RWPE1 (cell line): ENCODE data around the gene SH3BGRL.

Source experiments
- CTCF ChIA-PET: fragments of 350-600 bp; sonication (Branson Sonifier 250); formaldehyde crosslinking; extraction: SDS; loops from one replicate; lab custom pipeline; 2021; lab: Yijun Ruan, JAX
- POLR2A ChIA-PET: fragments of 400-600 bp; formaldehyde crosslinking; extraction: SDS; loops from one replicate; lab custom pipeline; 2020; ENCODE audit warnings: antibody characterized with exemption; ENCODE audit not compliant: low non-redundant PET; lab: Yijun Ruan, JAX
- DNase-seq: peaks from one replicate; pipeline ENCODE4 v3.0.0; 2012; ENCODE audit warnings: low spot score
- H3K27ac ChIP-seq: fragments of 450-650 bp; 2 replicates; pipeline ENCODE4 v1.5.1; 2017
- CTCF ChIP-seq: fragments of 450-650 bp; conservative IDR thresholded peaks from 2 replicates; pipeline ENCODE4 v1.5.1; 2017; ENCODE audit warnings: low read depth, mild to moderate bottlenecking

SH3BGRL gene

GRCh38 chrX:81241753-81242152, 39.9 kb downstream of the SH3BGRL start:
- no peak for TF ChIP-seq CTCF
- ChIA-PET POLR2A (no interaction called here), CTCF (no interaction called here)
- no peak for DNase-seq
- no peak overlapping the region for H3K27ac ChIP-seq

GRCh38 chrX:81255876-81256275, 54.0 kb downstream of the SH3BGRL start:
- no peak overlapping the region for H3K27ac ChIP-seq
- ChIA-PET POLR2A (no interaction called here), CTCF (no interaction called here)
- TF ChIP-seq CTCF, result no peak
- no peak for DNase-seq

GRCh38 chrX:81257817-81258216, 55.9 kb downstream of the SH3BGRL start:
- no peak overlapping the region for H3K27ac ChIP-seq
- no peak for DNase-seq
- TF ChIP-seq CTCF, result no peak
- POLR2A ChIA-PET, result no interaction called here
- CTCF ChIA-PET, result no interaction called here

- TF ChIP-seq CTCF, result no peak
- no peak overlapping the region for H3K27ac ChIP-seq
- CTCF ChIA-PET, result no interaction called here
- no peak for DNase-seq
- POLR2A ChIA-PET, result no interaction called here
Observed at GRCh38 chrX:81259020-81259713, 57.3 kb downstream of the SH3BGRL start.

GRCh38 chrX:81259714-81260395, 58.0 kb downstream of the SH3BGRL start:
- DNase-seq, result peak; percentile 4
- CTCF ChIA-PET, result no interaction called here
- POLR2A ChIA-PET, result no interaction called here
- TF ChIP-seq CTCF, result no peak
- no peak overlapping the region for H3K27ac ChIP-seq

- no peak overlapping the region for H3K27ac ChIP-seq
- ChIA-PET CTCF (no interaction called here), POLR2A (no interaction called here)
- no peak for TF ChIP-seq CTCF
- peak; percentile 15 for DNase-seq
Observed at GRCh38 chrX:81261576-81261975, 59.7 kb downstream of the SH3BGRL start.
